Measurements from ENCODE around the gene DDX52.

DDX52 gene

GRCh38 chr17:37605081-37605480 lies 38.2 kb downstream of the DDX52 start:
- no peaks in the 10 kb centered on the region for H3K27me3 ChIP-seq (ENCODE audit: control insufficient read depth, low read length)
- H3K9me2 ChIP-seq (replicated peaks; ENCODE audit: control insufficient read depth, low read length): no peaks in the 10 kb centered on the region
- peaks cover 6% of the 10 kb centered on the region; the same call in 1 of the 2 replicates for H4K20me1 ChIP-seq (ENCODE audit: control insufficient read depth, insufficient read depth, low read depth, low read length)
- peak overlapping the region; percentile 71 for H3K4me2 ChIP-seq (ENCODE audit: low read length)
- TF ChIP-seq, protein P1, sequence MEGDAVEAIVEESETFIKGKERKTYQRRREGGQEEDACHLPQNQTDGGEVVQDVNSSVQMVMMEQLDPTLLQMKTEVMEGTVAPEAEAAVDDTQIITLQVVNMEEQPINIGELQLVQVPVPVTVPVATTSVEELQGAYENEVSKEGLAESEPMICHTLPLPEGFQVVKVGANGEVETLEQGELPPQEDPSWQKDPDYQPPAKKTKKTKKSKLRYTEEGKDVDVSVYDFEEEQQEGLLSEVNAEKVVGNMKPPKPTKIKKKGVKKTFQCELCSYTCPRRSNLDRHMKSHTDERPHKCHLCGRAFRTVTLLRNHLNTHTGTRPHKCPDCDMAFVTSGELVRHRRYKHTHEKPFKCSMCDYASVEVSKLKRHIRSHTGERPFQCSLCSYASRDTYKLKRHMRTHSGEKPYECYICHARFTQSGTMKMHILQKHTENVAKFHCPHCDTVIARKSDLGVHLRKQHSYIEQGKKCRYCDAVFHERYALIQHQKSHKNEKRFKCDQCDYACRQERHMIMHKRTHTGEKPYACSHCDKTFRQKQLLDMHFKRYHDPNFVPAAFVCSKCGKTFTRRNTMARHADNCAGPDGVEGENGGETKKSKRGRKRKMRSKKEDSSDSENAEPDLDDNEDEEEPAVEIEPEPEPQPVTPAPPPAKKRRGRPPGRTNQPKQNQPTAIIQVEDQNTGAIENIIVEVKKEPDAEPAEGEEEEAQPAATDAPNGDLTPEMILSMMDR (IDR thresholded peaks at IDR 0.05; ENCODE audit: low read depth, low read length, poor library complexity, severe bottlenecking): no peak
- TF ChIP-seq EZH2phosphoT487 (IDR thresholded peaks at IDR 0.05; ENCODE audit: borderline replicate concordance, low read length): no peak
- H3K9me3 ChIP-seq (ENCODE audit: control insufficient read depth, insufficient read depth, low read length): no peaks in the 10 kb centered on the region
- peaks cover 66% of the 10 kb centered on the region for H3K36me3 ChIP-seq (ENCODE audit: control insufficient read depth, low read length)
- 0 out of 2 replicates have a peak overlapping the region, but pooled peaks have one; percentile 96 for H3K4me3 ChIP-seq (ENCODE audit: low read length)
- peaks cover 57% of the 10 kb centered on the region for H3K4me1 ChIP-seq (ENCODE audit: control insufficient read depth, low read length)
- H3K79me2 ChIP-seq (ENCODE audit: control insufficient read depth, low read length): peaks cover 78% of the 10 kb centered on the region
- peak overlapping the region; percentile 96 for H3K27ac ChIP-seq (ENCODE audit: low read depth, low read length)
- peaks cover 22% of the 10 kb centered on the region for H3F3A ChIP-seq (ENCODE audit: control insufficient read depth, insufficient read depth)

DNA sequence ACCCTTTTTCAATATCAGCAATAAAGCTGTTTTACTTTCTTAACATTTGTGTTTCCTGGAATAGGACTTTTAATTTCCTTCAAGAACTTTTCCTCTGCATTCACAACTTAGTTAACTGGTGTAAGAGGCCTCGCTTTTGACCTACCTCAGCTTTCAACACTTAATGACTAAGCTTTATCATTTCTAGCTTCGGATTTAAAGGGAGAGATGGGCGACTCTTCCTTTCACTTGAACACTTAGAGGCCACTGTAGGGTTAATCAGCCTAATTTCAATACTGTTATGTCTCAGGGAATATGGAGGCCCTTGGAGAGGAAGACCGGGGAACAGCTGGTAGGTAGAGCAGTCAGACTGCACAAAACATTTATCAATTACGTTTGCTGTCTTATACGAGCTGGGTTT lies 38.7 kb downstream of the DDX52 start:
- Histone ChIP-seq H3K4me2 (ENCODE audit: low read length) (peak overlapping the region; percentile 71), H3K9me3 (ENCODE audit: control insufficient read depth, insufficient read depth, low read length) (no peaks in the 10 kb centered on the region), H3K4me1 (ENCODE audit: control insufficient read depth, low read length) (peaks cover 52% of the 10 kb centered on the region), H3F3A (ENCODE audit: control insufficient read depth, insufficient read depth) (peaks cover 22% of the 10 kb centered on the region), H3K27ac (ENCODE audit: low read depth, low read length) (no peak overlapping the region), H4K20me1 (ENCODE audit: control insufficient read depth, insufficient read depth, low read depth, low read length) (peaks cover 9% of the 10 kb centered on the region; the same call in 1 of the 2 replicates), H3K36me3 (ENCODE audit: control insufficient read depth, low read length) (peaks cover 70% of the 10 kb centered on the region), H3K79me2 (ENCODE audit: control insufficient read depth, low read length) (peaks cover 82% of the 10 kb centered on the region), H3K9me2 (replicated peaks; ENCODE audit: control insufficient read depth, low read length) (no peaks in the 10 kb centered on the region), H3K27me3 (ENCODE audit: control insufficient read depth, low read length) (no peaks in the 10 kb centered on the region), H3K4me3 (ENCODE audit: low read length) (no peak overlapping the region)
- TF ChIP-seq, protein P1 (IDR thresholded peaks at IDR 0.05; ENCODE audit: low read depth, low read length, poor library complexity, severe bottlenecking): no peak
- TF ChIP-seq EZH2phosphoT487 (IDR thresholded peaks at IDR 0.05; ENCODE audit: borderline replicate concordance, low read length): no peak

DNA sequence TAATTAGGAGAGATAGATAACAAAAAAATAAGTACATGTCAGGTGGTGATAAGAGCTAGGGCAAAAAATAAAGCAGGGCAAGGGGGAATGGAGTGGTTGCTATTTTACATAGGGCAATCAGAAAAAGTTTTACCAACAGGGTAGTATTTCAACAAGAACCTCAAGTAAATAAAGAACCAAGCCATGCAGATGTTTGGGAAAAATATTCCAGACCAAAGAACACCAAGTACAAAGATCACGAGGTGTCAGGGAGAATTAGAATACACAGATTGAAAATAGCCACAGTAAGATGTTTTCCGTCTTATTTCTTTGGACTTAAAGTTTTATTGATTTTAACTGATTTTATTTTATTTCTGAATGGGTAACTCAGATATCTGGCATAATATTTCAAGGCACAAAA lies 45.1 kb downstream of the DDX52 start:
- Histone ChIP-seq H4K20me1 (ENCODE audit: control insufficient read depth, insufficient read depth, low read depth, low read length) (peaks cover 9% of the 10 kb centered on the region; the same call in 1 of the 2 replicates), H3K36me3 (ENCODE audit: control insufficient read depth, low read length) (peaks cover 80% of the 10 kb centered on the region)

More for the DNA sequence above, 45.1 kb downstream of the DDX52 start:
- no peak overlapping the region for H3K27ac ChIP-seq (ENCODE audit: low read depth, low read length)
- TF ChIP-seq, protein P1 (IDR thresholded peaks at IDR 0.05; ENCODE audit: low read depth, low read length, poor library complexity, severe bottlenecking): no peak
- no peak for TF ChIP-seq EZH2phosphoT487 (IDR thresholded peaks at IDR 0.05; ENCODE audit: borderline replicate concordance, low read length)
- H3K79me2 ChIP-seq (ENCODE audit: control insufficient read depth, low read length): peaks cover 77% of the 10 kb centered on the region
- H3K4me1 ChIP-seq (ENCODE audit: control insufficient read depth, low read length): peaks cover 3% of the 10 kb centered on the region; the same call in 1 of the 2 replicates
- H3K27me3 ChIP-seq (ENCODE audit: control insufficient read depth, low read length): no peaks in the 10 kb centered on the region
- no peak overlapping the region for H3K4me3 ChIP-seq (ENCODE audit: low read length)
- H3F3A ChIP-seq (ENCODE audit: control insufficient read depth, insufficient read depth): no peaks in the 10 kb centered on the region
- no peaks in the 10 kb centered on the region for H3K9me3 ChIP-seq (ENCODE audit: control insufficient read depth, insufficient read depth, low read length)
- H3K9me2 ChIP-seq (replicated peaks; ENCODE audit: control insufficient read depth, low read length): no peaks in the 10 kb centered on the region
- H3K4me2 ChIP-seq (ENCODE audit: low read length): no peak overlapping the region
